ENCODE results near the gene DNAJC1. TPM values are rescaled to one million over a fixed set of nuclear protein-coding genes. Genes with fewer than 3 reads are reported as not detected.
A peak's percentile ranks its signal among the peaks of the same experiment; 100 is the strongest.

DNAJC1 gene
- total and polyA plus RNA-seq, 10 of the 15 experiments (the other 5 are each of a cell fraction or from before 2014, with no cell fraction given), result 2.5 to 39.3 (median 20.4) TPM

DNA sequence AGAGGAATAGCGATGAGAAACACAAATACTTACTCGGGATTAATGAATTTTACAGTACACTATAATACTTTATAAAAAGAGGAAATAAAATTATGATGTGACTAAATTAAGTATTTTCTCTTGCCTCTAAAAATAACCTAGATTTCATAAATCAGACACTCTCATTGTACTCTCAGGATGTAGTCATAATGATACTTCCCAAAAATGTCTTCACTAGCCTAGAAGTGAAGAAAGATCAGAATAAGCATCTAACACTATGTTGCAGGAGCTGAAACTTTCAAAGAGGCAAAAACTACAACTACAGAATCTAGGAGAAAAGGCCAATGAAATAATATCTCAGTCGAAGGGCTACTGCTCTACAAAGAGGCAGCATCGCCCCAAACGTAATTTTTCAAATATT is 49.4 kb downstream of the DNAJC1 start (continued):
- no peak for TF ChIP-seq PRDM15 (CRISPR knock-in tag; IDR thresholded peaks at IDR 0.05)

- DNase-seq (ENCODE audit: low read depth, low spot score) (no peak), FAIRE-seq (no peak), ATAC-seq (peak; percentile 88)
- in situ Hi-C loops (cut with MboI) (loop anchor here (25.0 kb wide), 1 partner anchor 866 kb away; no protein-coding TSS in a partner anchor), intact Hi-C loops (cut with micrococcal nuclease; ENCODE audit: unreplicated experiment) (loop anchor here (2.0 to 5.0 kb wide), 5 partner anchors 65 to 876 kb away; no protein-coding TSS in a partner anchor)
- Histone ChIP-seq H3K36me3 (ENCODE audit: control insufficient read depth in 2 of 2, insufficient read depth in 2 of 2, low read length in 1 of 2) (no peaks in the 10 kb centered on the region), H3K9me3 (replicated peaks; ENCODE audit: control insufficient read depth, insufficient read depth, low read length) (no peaks in the 10 kb centered on the region), H3K4me2 (ENCODE audit: control insufficient read depth, insufficient read depth) (no peak overlapping the region), H3K27ac (ENCODE audit: control insufficient read depth, insufficient read depth) (no peak overlapping the region), H4K20me1 (ENCODE audit: control insufficient read depth, insufficient read depth) (no peaks in the 10 kb centered on the region), H3K4me1 (ENCODE audit: control insufficient read depth, insufficient read depth, low read length) (peaks cover 12% of the 10 kb centered on the region), H3K4me3 (no peak overlapping the region), H3K9ac (ENCODE audit: control insufficient read depth, insufficient read depth, low read length) (no peak overlapping the region), H3K27me3 (replicated peaks in 1 of 2; ENCODE audit: control insufficient read depth in 2 of 2, insufficient read depth in 2 of 2, low read length in 1 of 2) (no peaks in the 10 kb centered on the region), H3K79me2 (ENCODE audit: control insufficient read depth, insufficient read depth, low read length) (no peaks in the 10 kb centered on the region; the same call in 1 of the 2 replicates), H2AFZ (ENCODE audit: control insufficient read depth, low read depth, low read length) (no peak overlapping the region)
- ChIA-PET RAD21 (ENCODE audit: unreplicated experiment) (interaction anchor here (0.6 to 2.7 kb wide), 15 partner anchors 35 to 1060 kb away, joined by 3 to 12 read pairs (median 3); partner anchors contain the start of gene COMMD3), SMC1A (ENCODE audit: uncharacterized antibody, unreplicated experiment) (interaction anchor here (0.6 to 1.8 kb wide), 6 partner anchors 87 to 1310 kb away, joined by 3 to 5 read pairs (median 3); no protein-coding TSS in a partner anchor), POLR2A (no interaction called here), CTCF (interaction anchor here (0.5 to 4.4 kb wide), 5 partner anchors 22 to 458 kb away, joined by 3 to 20 read pairs (median 4); no protein-coding TSS in a partner anchor)
- 32% methylated on average over 1 of the region's 1 CpG for WGBS (ENCODE audit: insufficient coverage, insufficient replicate concordance, low lambda C conversion rate, missing lambda C conversion rate)
- no TSS peak for BruUV-seq (replicated peaks)
- TF ChIP-seq ZNF384 (IDR thresholded peaks at IDR 0.05; ENCODE audit: borderline replicate concordance, low read depth, low read length) (peak; percentile 99), SIN3A (IDR thresholded peaks at IDR 0.05; ENCODE audit: low read depth, low read length) (no peak), RAD21 (IDR thresholded peaks at IDR 0.05; ENCODE audit: insufficient read depth, low read depth, low read length) (peak; percentile 67), CBX5 (IDR thresholded peaks at IDR 0.05; ENCODE audit: low read depth) (0 out of 2 replicates have a peak, but pooled peaks have one; percentile 24), EGR1 (IDR thresholded peaks at IDR 0.05; ENCODE audit: borderline replicate concordance in 1 of 2, low read depth in 2 of 2, low read length in 2 of 2) (no peak), POLR2A (IDR thresholded peaks at IDR 0.05; ENCODE audit: low read depth, low read length) (no peak), LARP7 (IDR thresholded peaks at IDR 0.05) (no peak), CTCF (IDR thresholded peaks at IDR 0.05 in 2 of 3, conservative IDR thresholded peaks at IDR 0.05 in 1 of 3; ENCODE audit: control insufficient read depth in 2 of 3, extremely low read depth in 1 of 3, insufficient read depth in 1 of 3, low read depth in 3 of 3, low read length in 3 of 3) (peak; percentile 33 to 39 (median 37); a peak in 4 of 6 replicates), EED (IDR thresholded peaks at IDR 0.05; ENCODE audit: low read depth) (no peak), SMC3 (IDR thresholded peaks at IDR 0.05; ENCODE audit: borderline replicate concordance, low read length) (peak; percentile 58; the same call in 1 of the 2 replicates), BACH1 (IDR thresholded peaks at IDR 0.05; ENCODE audit: borderline replicate concordance) (no peak)
- TF ChIP-seq, protein P1, sequence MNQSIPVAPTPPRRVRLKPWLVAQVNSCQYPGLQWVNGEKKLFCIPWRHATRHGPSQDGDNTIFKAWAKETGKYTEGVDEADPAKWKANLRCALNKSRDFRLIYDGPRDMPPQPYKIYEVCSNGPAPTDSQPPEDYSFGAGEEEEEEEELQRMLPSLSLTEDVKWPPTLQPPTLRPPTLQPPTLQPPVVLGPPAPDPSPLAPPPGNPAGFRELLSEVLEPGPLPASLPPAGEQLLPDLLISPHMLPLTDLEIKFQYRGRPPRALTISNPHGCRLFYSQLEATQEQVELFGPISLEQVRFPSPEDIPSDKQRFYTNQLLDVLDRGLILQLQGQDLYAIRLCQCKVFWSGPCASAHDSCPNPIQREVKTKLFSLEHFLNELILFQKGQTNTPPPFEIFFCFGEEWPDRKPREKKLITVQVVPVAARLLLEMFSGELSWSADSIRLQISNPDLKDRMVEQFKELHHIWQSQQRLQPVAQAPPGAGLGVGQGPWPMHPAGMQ (IDR thresholded peaks at IDR 0.05; ENCODE audit: borderline replicate concordance), result no peak
- TF ChIP-seq, protein P2, sequence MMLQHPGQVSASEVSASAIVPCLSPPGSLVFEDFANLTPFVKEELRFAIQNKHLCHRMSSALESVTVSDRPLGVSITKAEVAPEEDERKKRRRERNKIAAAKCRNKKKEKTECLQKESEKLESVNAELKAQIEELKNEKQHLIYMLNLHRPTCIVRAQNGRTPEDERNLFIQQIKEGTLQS (IDR thresholded peaks at IDR 0.05; ENCODE audit: borderline replicate concordance, extremely low read depth, low read depth, low read length), result no peak
Observed at GRCh38 chr10:21953585-21954057, 49.9 kb downstream of the DNAJC1 start.

Data from GM12878 (cell line).